ENCODE data around the gene BAD.

DNA sequence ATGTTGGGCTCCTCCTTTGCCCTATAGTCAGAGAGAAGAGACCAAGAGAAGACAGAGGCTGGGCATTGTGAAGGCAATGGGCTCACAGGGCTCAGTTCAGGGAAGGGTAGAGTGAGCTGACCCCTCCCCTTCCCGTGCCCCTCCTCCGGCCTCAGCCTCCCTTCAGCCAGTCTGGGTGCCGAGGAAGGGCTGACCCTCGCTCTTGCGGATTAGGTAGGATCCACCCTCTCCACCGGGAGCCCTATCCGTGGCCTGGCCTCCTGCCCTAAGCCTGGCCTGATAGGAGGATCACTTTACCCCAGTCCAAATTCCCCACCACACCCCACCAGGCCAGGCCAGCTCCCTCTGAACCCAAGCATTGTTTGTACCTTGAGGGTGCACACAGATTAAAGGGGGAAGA is 35.9 kb downstream of the BAD start:
- TF ChIP-seq, protein P1, sequence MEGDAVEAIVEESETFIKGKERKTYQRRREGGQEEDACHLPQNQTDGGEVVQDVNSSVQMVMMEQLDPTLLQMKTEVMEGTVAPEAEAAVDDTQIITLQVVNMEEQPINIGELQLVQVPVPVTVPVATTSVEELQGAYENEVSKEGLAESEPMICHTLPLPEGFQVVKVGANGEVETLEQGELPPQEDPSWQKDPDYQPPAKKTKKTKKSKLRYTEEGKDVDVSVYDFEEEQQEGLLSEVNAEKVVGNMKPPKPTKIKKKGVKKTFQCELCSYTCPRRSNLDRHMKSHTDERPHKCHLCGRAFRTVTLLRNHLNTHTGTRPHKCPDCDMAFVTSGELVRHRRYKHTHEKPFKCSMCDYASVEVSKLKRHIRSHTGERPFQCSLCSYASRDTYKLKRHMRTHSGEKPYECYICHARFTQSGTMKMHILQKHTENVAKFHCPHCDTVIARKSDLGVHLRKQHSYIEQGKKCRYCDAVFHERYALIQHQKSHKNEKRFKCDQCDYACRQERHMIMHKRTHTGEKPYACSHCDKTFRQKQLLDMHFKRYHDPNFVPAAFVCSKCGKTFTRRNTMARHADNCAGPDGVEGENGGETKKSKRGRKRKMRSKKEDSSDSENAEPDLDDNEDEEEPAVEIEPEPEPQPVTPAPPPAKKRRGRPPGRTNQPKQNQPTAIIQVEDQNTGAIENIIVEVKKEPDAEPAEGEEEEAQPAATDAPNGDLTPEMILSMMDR (optimal IDR thresholded peaks at IDR 0.05 in 1 of 3, IDR thresholded peaks at IDR 0.05 in 1 of 3, conservative IDR thresholded peaks at IDR 0.05 in 1 of 3; ENCODE audit: extremely low read depth in 1 of 3, insufficient read depth in 2 of 3, low read length in 3 of 3): no peak
- no peak for TF ChIP-seq EZH2 (IDR thresholded peaks at IDR 0.05; ENCODE audit: low read length)

Measured in keratinocyte (primary cell).